ENCODE measurements around the gene CNNM4. TPM values are rescaled to one million over a fixed set of nuclear protein-coding genes. Genes with fewer than 3 reads are reported as not detected.

CNNM4 gene
- total RNA-seq, 4 donors from 2014 or later = 0.77 to 8.2 (median 4.7) TPM

DNA sequence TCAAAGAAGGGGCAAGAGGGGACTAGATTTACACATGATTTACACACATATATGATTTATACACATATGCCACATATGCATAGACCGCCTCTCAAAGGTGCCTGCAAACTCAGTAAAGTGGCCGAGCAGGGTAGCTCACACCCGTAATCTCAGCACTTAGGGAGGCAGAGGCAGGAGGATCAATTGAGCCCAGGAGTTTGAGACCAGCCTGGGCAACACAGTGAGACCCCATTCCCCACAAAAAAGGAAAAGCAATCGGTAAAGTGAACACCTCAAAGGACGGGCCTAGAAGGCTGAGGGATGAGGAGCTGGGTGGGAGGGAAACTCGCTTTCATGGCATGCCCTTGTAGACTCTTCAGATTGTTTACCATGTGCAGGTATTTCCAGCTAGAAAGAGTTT is 92.0 kb downstream of the CNNM4 start:
- Histone ChIP-seq H3K36me3 (no peaks in the 10 kb centered on the region), H3K9me3 (no peaks in the 10 kb centered on the region), H3K27ac (no peak overlapping the region), H3K4me3 (no peak overlapping the region), H3K4me1 (peaks cover 0 to 10% of the 10 kb centered on the region in 2 donors), H3K27me3 (no peaks in the 10 kb centered on the region)
- TF ChIP-seq POLR2A (IDR thresholded peaks at IDR 0.05) = no peak
- TF ChIP-seq, protein P1, sequence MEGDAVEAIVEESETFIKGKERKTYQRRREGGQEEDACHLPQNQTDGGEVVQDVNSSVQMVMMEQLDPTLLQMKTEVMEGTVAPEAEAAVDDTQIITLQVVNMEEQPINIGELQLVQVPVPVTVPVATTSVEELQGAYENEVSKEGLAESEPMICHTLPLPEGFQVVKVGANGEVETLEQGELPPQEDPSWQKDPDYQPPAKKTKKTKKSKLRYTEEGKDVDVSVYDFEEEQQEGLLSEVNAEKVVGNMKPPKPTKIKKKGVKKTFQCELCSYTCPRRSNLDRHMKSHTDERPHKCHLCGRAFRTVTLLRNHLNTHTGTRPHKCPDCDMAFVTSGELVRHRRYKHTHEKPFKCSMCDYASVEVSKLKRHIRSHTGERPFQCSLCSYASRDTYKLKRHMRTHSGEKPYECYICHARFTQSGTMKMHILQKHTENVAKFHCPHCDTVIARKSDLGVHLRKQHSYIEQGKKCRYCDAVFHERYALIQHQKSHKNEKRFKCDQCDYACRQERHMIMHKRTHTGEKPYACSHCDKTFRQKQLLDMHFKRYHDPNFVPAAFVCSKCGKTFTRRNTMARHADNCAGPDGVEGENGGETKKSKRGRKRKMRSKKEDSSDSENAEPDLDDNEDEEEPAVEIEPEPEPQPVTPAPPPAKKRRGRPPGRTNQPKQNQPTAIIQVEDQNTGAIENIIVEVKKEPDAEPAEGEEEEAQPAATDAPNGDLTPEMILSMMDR (IDR thresholded peaks at IDR 0.05) = no peak
- DNase-seq = no peak
- intact Hi-C loops (cut with DNase I; ENCODE audit: low total_unique reads) = no loop called here

DNA sequence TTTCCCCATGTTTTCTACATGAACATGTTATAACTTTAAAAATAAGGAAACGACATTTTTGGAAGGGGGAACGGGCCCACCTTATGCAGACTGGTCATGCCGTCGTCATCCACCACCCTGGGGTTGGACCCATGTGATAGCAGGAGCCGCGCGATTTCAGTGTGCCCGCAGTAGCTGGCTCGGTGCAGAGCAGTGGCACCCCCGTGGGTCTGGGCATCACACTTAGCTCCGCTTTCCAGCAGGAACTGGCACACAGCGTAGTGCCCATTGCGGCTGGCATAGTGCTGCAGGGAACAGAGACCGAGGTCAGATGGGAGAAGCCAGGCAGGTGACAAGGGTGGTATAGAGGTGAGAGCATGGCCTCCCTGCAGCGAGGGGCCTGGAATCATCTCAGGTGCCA is 92.6 kb downstream of the CNNM4 start:
- no peak overlapping the region for H3K4me3 ChIP-seq
- intact Hi-C loops (cut with DNase I; ENCODE audit: low total_unique reads) = no loop called here
- no peak for TF ChIP-seq POLR2A (IDR thresholded peaks at IDR 0.05)
- TF ChIP-seq, protein P1 (IDR thresholded peaks at IDR 0.05) = no peak
- no peak for DNase-seq
- H3K4me1 ChIP-seq = peaks cover 0 to 10% of the 10 kb centered on the region in 2 donors
- no peaks in the 10 kb centered on the region for H3K27me3 ChIP-seq
- no peaks in the 10 kb centered on the region for H3K36me3 ChIP-seq
- H3K9me3 ChIP-seq = no peaks in the 10 kb centered on the region
- no peak overlapping the region for H3K27ac ChIP-seq

GRCh38 chr2:96856776-96857666 is 96.3 kb downstream of the CNNM4 start:
- intact Hi-C loops (cut with DNase I; ENCODE audit: low total_unique reads) = loop anchor here (5.0 kb wide), 1 partner anchor 95 kb away; no protein-coding TSS in a partner anchor
- Histone ChIP-seq H3K36me3 (no peaks in the 10 kb centered on the region), H3K27ac (peak overlapping the region; percentile 90 to 92), H3K27me3 (no peaks in the 10 kb centered on the region), H3K4me1 (peaks cover 0 to 26% of the 10 kb centered on the region in 2 donors), H3K9me3 (no peaks in the 10 kb centered on the region), H3K4me3 (peak overlapping the region; percentile 78 to 95)
- DNase-seq = peak in 1 of 2 donors; percentile 40
- TF ChIP-seq POLR2A (IDR thresholded peaks at IDR 0.05) = no peak
- TF ChIP-seq, protein P1 (IDR thresholded peaks at IDR 0.05) = no peak

- no peaks in the 10 kb centered on the region for H3K27me3 ChIP-seq
- DNase-seq = peak; percentile 98 to 99
- H3K36me3 ChIP-seq = no peaks in the 10 kb centered on the region
- TF ChIP-seq POLR2A (IDR thresholded peaks at IDR 0.05) = peak; percentile 91
- TF ChIP-seq, protein P1 (IDR thresholded peaks at IDR 0.05) = peak; percentile 86 to 99 (median 96)
- peak within 1 kb of the TSS; percentile 90 to 92 for H3K27ac ChIP-seq
- peaks cover 0 to 26% of the 10 kb centered on the region in 2 donors for H3K4me1 ChIP-seq
- H3K4me3 ChIP-seq = peak within 1 kb of the TSS; percentile 78 to 95
- intact Hi-C loops (cut with DNase I; ENCODE audit: low total_unique reads) = loop anchor here (5.0 kb wide), 1 partner anchor 94 kb away; no protein-coding TSS in a partner anchor
- no peaks in the 10 kb centered on the region for H3K9me3 ChIP-seq
Observed at GRCh38 chr2:96857667-96858372, 97.1 kb downstream of the CNNM4 start, which contains the start of gene ANKRD39. ANKRD39 (minus strand) TSS chr2:96858016; CDS start chr2:96857987, 29 bp downstream.
